ENCODE results near the gene EWSR1.
"Not testable (repeated sequence)": the region's sequence is repeated elsewhere in the genome, so short reads cannot be mapped to it uniquely, and the experiment has no call there.

Gene EWSR1

GRCh38 chr22:29336751-29337490, 68.9 kb downstream of the EWSR1 start:
- DNase-seq (ENCODE audit: low read depth in 2 of 2): no peak

- DNase-seq (ENCODE audit: low read depth in 2 of 2): no peak
Measured at GRCh38 chr22:29337631-29338284, 69.7 kb downstream of the EWSR1 start.

DNA sequence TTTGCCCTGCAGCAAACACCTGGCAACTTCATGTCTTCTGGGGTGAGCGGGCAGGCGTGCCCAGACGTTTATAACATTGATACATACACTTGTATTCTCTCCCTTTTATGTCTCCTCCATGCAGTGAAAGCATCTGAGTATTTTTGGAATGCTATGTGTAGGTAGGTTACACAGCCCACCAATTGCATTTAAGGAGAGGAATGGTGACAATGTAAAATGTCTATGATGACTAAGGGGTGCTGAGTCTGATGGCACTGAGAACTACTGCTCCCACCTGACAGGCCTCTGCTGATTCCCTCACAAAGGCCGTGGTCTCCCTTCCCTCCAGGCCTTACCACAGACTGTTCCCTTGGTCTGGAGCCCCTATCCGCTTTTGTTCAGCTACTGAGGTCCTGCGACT, 70.3 kb downstream of the EWSR1 start:
- no peak for DNase-seq (ENCODE audit: low read depth in 2 of 2)

DNA sequence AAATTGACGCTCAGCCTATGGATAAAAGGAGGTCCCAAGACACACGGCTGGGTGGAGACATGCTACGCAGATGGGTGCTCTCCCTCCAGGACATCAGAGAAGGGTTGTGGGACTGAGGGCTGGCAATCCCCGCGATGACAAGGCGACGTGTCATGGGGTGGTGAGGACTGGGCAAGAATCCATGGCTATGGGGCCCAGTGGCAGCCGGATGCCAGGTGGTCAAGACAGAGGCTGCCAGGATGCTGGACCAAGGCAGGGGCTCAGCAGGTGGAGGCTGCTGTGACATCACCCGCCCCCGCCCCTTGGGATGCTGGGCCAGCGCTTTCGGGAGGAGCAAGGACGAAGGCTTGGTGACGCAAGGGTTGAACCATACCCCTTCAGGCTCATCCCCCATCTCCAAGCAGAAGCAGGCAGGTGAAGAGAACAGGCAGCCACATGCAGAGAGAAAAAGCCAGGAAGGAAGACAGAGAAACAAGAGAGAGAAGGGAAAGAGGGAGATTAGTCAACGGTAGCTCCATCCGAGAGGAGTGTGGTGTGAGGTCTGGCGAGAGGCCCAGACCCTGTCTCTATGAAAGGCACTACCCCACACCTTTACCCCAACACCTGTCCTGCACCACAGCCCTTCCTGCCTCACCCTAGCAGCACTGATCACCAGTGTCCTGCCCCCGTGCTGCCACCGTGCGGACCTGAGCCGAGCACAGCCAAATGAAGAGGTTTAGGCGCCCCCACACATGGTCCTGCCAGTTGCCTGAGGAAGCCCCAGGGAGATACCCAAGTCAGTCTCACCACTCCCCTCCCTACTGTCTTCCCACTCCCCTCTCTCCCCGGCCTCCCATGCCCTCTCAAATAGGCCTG, 71.5 kb downstream of the EWSR1 start:
- DNase-seq (ENCODE audit: low read depth in 2 of 2): no peak

- DNase-seq (ENCODE audit: low read depth in 2 of 2): no peak
Measured at GRCh38 chr22:29340566-29340965, 72.5 kb downstream of the EWSR1 start.

- DNase-seq (ENCODE audit: low read depth in 2 of 2): no peak
Measured at GRCh38 chr22:29341056-29341848, 73.2 kb downstream of the EWSR1 start.

- DNase-seq (ENCODE audit: low read depth in 2 of 2): no peak
Measured at GRCh38 chr22:29341849-29342127, 73.7 kb downstream of the EWSR1 start.

DNA sequence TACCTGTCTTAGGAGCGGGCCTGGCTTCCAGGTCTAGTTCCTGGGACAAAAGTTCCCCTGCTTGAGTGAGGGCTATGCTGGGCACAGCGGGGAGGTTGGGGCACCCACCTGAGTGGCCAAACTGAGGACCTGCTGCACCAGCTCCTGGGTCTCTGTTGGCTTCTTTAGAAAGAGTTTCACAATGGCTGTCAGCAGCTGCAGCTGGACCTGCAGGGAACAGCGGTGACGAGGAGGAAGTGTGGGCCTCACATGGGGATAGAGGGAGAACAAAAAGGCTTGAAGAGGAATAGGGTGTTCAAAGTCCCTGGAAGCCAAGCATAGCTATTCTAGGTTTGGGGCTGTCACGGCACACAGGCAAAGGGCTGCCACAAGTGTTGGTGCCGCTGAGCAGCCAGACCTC, 74.1 kb downstream of the EWSR1 start:
- no peak for DNase-seq (ENCODE audit: low read depth in 2 of 2)

GRCh38 chr22:29342577-29343312, 74.7 kb downstream of the EWSR1 start:
- no peak for DNase-seq (ENCODE audit: low read depth in 2 of 2)

DNA sequence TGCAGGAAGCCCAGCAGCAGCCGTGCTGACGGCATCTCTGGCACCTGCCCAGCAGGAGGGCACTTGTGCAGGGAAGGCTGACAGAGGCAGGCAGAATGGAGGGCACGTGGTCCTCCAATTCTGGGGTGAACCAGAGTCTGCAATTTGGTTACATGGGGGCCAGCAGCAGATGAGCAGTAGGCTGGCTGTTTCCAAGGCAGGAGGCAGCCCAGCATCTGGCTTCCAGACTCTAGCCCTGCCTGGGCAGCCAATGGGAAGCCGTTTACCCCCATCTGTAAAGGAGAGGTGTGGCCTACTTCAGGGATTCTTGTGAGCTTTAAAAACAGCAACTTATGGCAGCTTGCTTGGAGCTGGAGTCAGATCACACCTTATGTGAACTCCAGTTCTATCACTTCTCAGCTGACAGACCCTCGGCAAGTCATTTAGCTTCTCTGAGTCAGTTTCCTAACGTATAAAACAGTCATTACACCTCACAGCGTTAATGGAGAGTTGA, 75.3 kb downstream of the EWSR1 start:
- DNase-seq (ENCODE audit: low read depth in 2 of 2): no peak

- no peak for DNase-seq (ENCODE audit: low read depth in 2 of 2)
Measured at GRCh38 chr22:29344137-29344536, 76.1 kb downstream of the EWSR1 start.

GRCh38 chr22:29344889-29345288, 76.8 kb downstream of the EWSR1 start:
- not testable (repeated sequence) for DNase-seq (ENCODE audit: low read depth in 2 of 2)

- DNase-seq (ENCODE audit: low read depth in 2 of 2): no peak
Measured at GRCh38 chr22:29345932-29346331, 77.9 kb downstream of the EWSR1 start.

DNA sequence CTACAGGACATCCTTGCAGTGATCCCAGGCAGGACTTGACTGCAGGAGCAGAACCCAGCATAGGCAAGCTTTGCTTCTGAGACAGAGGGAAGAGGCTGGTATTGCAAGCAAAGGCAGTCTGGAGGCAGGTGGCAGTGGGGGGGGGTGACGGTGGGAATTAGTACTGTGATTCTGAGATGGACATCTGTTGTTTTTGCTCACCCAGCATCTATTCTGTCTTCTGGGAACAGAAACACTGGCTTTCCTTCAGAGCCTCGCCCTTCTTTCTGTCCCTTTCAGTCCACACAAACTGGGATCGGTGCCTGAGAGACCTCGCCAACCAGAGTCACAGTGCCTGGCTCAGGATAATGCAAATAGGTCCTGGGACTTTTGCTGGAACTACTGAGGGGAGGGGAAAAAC, 78.6 kb downstream of the EWSR1 start:
- DNase-seq (ENCODE audit: low read depth in 2 of 2): no peak

GRCh38 chr22:29348041-29348440, 80.0 kb downstream of the EWSR1 start:
- DNase-seq (ENCODE audit: low read depth in 2 of 2): no peak

GRCh38 chr22:29348956-29349355, 80.9 kb downstream of the EWSR1 start:
- DNase-seq (ENCODE audit: low read depth in 2 of 2): no peak
